WTC11 (cell line): ENCODE results near the gene RAD17.

Experiments
- AFF4 ChIP-seq: sonication (generic); formaldehyde crosslinking; IDR thresholded peaks from 2 replicates; pipeline ENCODE4 v1.8.1; 2023; ENCODE audit warnings: mild to moderate bottlenecking, missing genetic modification reagents, borderline replicate concordance
- ATF2 ChIP-seq: sonication (generic); formaldehyde crosslinking; IDR thresholded peaks from 2 replicates; pipeline ENCODE4 v1.8.1; 2022; ENCODE audit warnings: low read depth, missing genetic modification reagents, borderline replicate concordance
- CTCF ChIP-seq: fragments of 200-600 bp; IDR thresholded peaks from 2 replicates; pipeline ENCODE4 v1.8.0; 2022; ENCODE audit warnings: antibody characterized with exemption
- E2F4 ChIP-seq: sonication (generic); formaldehyde crosslinking; IDR thresholded peaks from 2 replicates; pipeline ENCODE4 v1.8.1; 2022; ENCODE audit warnings: low read depth, mild to moderate bottlenecking, moderate library complexity, missing genetic modification reagents, borderline replicate concordance
- E2F5 ChIP-seq: sonication (generic); formaldehyde crosslinking; IDR thresholded peaks from 2 replicates; pipeline ENCODE4 v1.8.1; 2022; ENCODE audit warnings: mild to moderate bottlenecking, moderate library complexity, missing genetic modification reagents
- JUN ChIP-seq: sonication (generic); formaldehyde crosslinking; IDR thresholded peaks from 2 replicates; pipeline ENCODE4 v1.8.0; 2023; ENCODE audit warnings: mild to moderate bottlenecking, missing genetic modification reagents
- KAT7 ChIP-seq: sonication (generic); formaldehyde crosslinking; IDR thresholded peaks from 2 replicates; pipeline ENCODE4 v1.8.1; 2023; ENCODE audit warnings: missing genetic modification reagents, mild to moderate bottlenecking, borderline replicate concordance
- MAX ChIP-seq: sonication (generic); formaldehyde crosslinking; IDR thresholded peaks from 2 replicates; pipeline ENCODE4 v1.8.0; 2022; ENCODE audit warnings: mild to moderate bottlenecking, missing genetic modification reagents
- NFYB ChIP-seq: sonication (generic); formaldehyde crosslinking; conservative IDR thresholded peaks from 2 replicates; pipeline ENCODE4 v1.8.0; 2022; ENCODE audit warnings: low read depth, missing genetic modification reagents
- TEAD1 ChIP-seq: sonication (generic); formaldehyde crosslinking; IDR thresholded peaks from 2 replicates; pipeline ENCODE4 v1.8.0; 2022; ENCODE audit warnings: mild to moderate bottlenecking, missing genetic modification reagents
- ZNF512 ChIP-seq: sonication (generic); formaldehyde crosslinking; IDR thresholded peaks from 2 replicates; pipeline ENCODE4 v1.8.1; 2022; ENCODE audit warnings: missing genetic modification reagents, borderline replicate concordance
- TF ChIP-seq, protein P1 (sequence below): sonication (generic); formaldehyde crosslinking; IDR thresholded peaks from 2 replicates; pipeline ENCODE4 v1.8.1; 2023; ENCODE audit warnings: mild to moderate bottlenecking, missing genetic modification reagents, moderate library complexity

DNA sequence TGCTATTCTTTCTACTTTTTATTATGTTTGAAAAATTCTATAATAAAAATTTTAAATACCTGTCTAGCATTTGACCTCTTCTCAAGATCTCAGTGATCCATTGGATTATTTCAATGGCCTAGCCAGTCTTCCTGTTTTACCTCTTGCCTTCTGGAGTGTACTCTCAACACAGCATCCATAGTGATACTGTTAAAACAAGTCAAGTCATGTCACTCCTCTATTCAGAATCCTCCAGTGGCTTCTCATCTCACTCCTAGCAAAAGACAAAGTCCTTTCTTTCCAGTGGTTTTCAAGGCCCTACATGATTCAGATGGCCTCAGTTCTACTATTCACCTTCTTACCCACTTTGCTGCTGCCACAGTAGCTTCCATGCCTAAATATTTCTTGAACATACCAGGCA lies 47.1 kb downstream of the RAD17 start:
- no peak for TF ChIP-seq CTCF
- no peak for TF ChIP-seq JUN (CRISPR knock-in tag)
- TF ChIP-seq ATF2, result no peak
- TF ChIP-seq KAT7, result no peak
- TF ChIP-seq E2F5, result no peak
- no peak for TF ChIP-seq E2F4 (CRISPR knock-in tag)
- no peak for TF ChIP-seq MAX (CRISPR knock-in tag)
- no peak for TF ChIP-seq NFYB (CRISPR knock-in tag)
- no peak for TF ChIP-seq TEAD1 (CRISPR knock-in tag)
- no peak for TF ChIP-seq AFF4
- TF ChIP-seq, protein P1, sequence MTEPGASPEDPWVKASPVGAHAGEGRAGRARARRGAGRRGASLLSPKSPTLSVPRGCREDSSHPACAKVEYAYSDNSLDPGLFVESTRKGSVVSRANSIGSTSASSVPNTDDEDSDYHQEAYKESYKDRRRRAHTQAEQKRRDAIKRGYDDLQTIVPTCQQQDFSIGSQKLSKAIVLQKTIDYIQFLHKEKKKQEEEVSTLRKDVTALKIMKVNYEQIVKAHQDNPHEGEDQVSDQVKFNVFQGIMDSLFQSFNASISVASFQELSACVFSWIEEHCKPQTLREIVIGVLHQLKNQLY, result no peak
- no peak for TF ChIP-seq ZNF512 (CRISPR knock-in tag)
